Measurements from ENCODE around the gene PSMA5.

- peak in 1 of 3 donors; percentile 66 for TF ChIP-seq POLR2AphosphoS5 (IDR thresholded peaks at IDR 0.05)
- TF ChIP-seq CTCF (IDR thresholded peaks at IDR 0.05), result no peak
- no peak for TF ChIP-seq POLR2A (IDR thresholded peaks at IDR 0.05)
Observed at GRCh38 chr1:109371341-109371739, 54.9 kb downstream of the PSMA5 start.

All from breast epithelium (tissue), 3 donors.